Stimulated activated CD4-positive, alpha-beta T cell treated with anti-CD3 and anti-CD28 coated beads, TNF-alpha, amount 100 ng/mL, for 4 hours (primary cell): ENCODE results near the gene LITAF.

ENCODE experiments used
- DNase-seq, 3 experiments: peaks; one replicate each; pipeline ENCODE4 v3.0.0-alpha.2; 2020; ENCODE audit warnings: low read depth in 3 of 3

The LITAF gene

DNA sequence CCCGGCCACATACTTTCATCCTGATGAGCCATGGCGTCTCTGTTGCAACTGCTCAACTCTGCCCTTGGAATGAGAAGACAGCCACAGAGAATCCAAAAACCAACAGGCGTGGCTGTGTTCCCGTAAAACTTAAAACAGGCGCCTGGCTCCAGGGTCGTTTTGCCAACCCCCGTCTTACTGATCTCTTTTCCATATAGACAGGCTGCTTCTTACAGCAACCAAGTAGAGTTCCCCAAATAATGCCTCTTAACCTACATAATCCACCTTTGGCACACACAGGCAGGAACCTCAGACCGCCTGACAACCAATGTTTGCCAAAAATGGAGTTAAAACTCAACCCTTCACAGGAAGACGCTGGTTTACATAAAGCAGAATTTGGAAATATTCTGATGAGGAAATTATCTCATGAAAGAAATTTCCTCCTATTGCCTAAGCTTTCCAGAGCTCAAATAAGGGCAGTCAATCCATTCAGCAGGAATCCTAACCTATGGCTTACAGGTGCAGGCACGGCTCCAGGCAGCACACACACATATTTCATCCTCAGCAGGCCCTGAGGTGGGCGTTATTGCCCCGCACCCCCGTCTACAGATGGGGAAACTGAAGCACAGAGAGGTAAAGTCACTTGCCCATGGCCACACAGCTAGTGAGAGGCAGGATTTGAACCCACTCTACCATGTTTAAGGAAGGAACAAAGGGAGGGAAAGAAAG is 35.8 kb downstream of the LITAF start:
- no peak for DNase-seq

- DNase-seq: no peak
Observed at GRCh38 chr16:11547118-11547916, 39.4 kb downstream of the LITAF start.

DNA sequence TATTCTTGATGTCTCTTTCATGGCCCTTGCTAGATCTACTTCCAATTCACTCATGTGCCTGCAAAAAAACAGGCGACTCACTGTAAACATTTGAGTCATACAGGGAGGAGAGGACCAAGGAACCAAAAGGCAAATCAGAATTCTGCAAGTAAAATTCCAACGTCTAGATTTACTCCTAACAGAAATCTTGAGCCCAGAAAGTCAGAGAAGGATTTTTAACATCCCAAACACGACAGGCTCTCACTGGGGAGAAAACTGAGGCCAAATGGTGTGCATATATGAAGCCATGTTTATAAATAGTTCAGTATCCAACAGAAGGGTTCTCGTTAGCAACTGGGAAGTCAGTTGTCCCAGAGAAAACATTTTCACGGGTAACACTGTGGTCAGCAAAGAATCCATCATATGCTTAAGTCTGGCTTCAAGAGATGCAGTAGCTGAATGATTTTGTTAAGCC is 40.1 kb downstream of the LITAF start:
- no peak for DNase-seq

DNA sequence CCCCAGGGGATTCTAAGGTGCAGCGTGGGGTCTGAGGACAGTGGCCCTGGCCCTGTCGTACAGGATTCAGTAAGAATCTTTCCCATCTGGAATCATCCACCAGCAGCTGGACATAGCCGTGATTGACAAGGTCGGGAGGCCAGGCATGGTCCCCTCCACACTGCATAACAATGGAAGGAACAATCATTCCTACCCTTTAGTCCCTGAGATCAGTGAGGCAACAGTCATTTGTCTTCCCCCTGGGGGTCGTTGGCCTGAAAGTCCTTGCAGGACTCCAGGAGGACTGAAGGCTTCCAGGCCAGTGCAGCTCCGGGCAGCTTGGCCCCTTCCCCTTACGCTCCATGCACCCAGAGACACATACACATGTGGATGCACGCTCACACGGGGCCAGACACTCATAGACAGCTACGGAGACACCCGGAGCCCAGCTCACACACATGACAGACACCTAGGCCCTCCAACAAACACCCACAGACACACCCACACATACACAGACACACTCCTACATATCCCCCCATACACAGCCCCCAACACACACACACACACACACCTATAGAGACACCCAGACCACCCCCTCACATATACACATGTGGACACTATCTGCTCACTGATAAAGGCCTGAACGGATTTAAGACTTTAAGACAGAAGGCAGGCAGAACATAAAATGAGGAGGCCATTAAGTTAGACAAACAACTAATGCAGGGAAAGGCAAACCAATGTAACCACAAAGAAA is 42.9 kb downstream of the LITAF start:
- no peak for DNase-seq

DNA sequence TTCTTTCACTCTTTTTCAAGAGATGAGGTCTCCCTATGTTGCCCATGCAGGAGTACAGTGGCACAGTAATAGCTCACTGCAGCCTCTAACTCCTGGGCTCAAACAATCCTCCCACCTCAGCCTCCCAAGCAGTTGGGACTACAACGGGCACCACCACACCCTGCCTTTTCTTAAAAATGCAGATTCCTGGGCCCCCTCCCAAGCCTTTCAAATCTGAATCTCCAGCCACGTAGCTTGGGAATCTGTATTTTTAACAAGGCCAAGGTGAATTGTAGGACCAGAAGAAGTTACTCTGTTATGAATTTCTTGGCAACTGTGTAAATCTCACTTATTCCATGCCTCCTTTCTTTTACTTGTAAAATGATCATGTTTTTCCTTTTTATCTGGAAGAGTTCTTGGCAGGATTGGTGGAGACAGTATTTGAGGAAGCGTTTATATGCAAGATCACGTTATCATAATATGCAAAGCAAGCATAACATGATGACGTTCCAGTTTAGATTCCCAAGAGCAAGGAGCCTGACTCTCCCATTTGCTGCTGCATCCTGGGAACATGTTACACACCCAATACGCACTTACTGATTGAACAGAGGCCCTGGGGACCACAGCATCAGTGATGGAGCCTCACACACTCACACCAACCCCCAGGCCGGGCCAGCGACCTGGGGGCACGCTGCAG is 44.5 kb downstream of the LITAF start:
- DNase-seq: no peak

DNA sequence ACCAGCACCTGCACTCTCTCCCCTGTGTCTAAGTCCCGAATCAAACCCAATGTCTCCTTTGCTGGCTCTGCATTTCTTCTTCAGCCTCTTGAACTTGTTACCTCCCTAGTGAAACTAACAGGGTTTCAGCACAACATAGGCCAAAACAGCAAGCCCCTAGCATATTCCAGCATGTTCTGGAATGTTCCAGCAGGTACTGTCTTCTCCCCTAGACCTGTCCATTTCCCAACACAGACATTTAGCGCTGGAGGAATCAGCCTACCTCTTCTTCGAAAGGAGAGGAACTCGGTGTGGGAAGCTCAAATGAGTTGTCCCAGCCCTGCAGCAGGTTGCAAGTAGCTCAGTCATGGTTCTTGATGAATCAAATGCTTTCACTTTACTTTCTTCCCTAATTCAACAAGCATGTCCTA is 47.1 kb downstream of the LITAF start:
- no peak for DNase-seq

DNA sequence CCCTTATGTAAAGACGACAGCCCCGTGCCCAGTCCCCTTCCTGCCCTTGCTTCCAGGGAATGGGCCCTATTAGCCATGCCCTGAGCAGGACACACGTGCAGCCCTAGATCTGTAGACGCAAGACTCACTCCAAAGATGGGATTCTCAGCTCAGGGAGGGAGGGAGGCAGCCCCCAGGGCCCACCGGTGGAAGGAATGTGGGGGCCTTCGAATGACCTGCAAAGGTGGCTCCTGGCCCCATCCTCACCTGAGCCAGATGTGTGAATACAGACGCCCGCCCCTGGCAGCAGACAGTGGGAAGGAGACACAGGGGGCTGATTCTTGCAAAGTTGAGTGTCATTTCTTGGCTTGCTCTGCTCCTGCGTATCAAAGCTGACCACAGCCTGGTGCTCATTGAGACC is 47.8 kb downstream of the LITAF start:
- DNase-seq: no peak

- DNase-seq: no peak
Observed at GRCh38 chr16:11536104-11536866, 50.4 kb downstream of the LITAF start.

DNA sequence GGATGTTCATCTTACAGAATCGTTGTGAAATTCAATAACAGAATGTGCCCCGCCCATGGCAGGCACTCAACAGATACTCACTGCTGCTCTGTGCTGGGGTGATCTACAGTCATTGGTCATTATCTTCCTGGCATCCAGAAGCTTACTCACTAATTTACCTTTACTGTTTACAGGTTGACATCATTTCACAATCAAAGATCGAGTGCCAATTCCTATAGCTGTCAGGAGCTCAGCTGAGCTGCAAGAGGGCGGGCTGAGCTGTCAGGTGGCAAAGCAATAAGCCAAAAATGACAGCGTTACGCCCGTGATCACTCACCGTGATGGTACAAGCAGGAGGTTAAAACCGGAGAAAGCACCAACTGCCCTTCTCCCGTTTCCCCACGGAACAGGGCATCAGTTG is 51.2 kb downstream of the LITAF start:
- no peak for DNase-seq

DNA sequence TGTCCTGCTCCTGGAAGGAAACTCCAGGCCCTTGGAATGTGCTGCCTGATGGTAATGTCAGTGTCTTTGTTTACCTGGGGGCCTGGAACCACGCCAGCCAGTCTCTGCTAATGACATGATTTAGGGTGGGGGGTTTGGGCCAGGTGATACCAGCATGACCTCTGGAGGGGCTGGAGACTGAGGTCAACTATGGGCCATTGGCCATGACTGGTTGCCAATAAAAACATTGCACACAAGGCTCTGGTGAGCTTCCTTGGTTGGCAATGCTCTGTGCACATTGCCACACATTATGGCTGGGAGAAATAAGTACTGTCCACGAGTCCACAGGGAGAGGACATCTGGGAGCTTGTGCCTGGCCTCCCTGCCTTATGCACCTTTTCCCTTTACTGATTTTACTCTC is 52.5 kb downstream of the LITAF start:
- DNase-seq: no peak

- DNase-seq: no peak
Observed at GRCh38 chr16:11533588-11533987, 53.1 kb downstream of the LITAF start.

GRCh38 chr16:11530171-11530940 is 56.4 kb downstream of the LITAF start:
- DNase-seq: no peak

- DNase-seq: no peak
Observed at GRCh38 chr16:11529285-11529684, 57.4 kb downstream of the LITAF start.

GRCh38 chr16:11528053-11528452 is 58.7 kb downstream of the LITAF start:
- DNase-seq: no peak

- DNase-seq: no peak
Observed at GRCh38 chr16:11526655-11527350, 59.9 kb downstream of the LITAF start.

DNA sequence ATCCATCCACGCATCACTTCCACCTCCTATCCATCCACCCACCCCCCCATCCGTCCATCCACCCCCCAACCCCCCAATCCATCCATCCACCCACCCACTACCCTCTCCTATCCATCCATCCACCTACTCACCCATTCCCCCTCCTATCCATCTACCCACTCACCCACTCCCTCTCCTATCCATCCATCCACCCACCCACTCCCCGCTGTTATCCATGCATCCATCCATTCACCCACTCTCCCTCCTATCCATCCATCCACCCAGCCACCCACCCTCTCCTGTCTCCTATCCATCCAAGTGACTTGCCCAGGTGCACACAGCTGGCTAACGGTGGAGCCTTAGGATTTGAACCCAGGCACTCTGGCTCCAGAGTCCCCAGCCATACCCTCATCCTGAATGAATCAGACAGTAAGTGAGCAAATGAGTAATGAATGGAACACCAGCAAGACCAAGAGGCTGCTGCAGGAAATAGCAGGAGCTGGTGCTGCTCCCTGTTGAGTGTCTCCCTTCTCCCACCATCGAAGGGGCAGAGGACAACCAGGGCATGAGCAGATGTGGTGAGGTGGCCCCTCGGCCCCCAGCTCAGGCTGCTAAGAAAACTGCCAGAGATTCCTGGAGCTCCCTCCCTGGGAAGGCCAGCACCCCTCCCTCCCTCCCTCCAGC is 62.5 kb downstream of the LITAF start:
- DNase-seq: no peak

- DNase-seq: no peak
Observed at GRCh38 chr16:11521055-11521454, 65.7 kb downstream of the LITAF start.

DNA sequence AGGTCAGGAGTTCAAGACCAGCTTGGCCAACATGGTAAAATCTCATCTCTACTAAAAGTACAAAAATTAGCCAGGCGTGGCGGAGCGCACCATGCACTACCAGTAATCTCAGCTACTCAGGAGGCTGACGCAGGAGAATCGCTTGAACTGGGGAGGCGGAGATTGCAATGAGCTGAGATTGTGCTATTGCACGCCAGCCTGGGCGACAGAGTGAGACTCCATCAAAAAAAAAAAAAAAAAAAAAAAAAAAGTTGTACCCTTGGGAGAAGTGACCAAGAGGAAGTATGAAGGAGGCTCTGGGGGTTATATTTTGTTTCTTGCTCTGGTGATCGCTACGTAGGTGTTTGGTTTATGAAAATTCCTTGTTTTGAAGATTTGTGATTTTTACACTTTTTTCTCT is 66.3 kb downstream of the LITAF start:
- DNase-seq: no peak

- no peak for DNase-seq
Observed at GRCh38 chr16:11517961-11518360, 68.8 kb downstream of the LITAF start.
